Measurements from ENCODE around the gene CBX7. TPM values are rescaled to one million over a fixed set of nuclear protein-coding genes. Genes with fewer than 3 reads are reported as not detected.

CBX7 gene
- total and polyA plus RNA-seq, 2 donors (not counting 1 experiment from before 2014, with no cell fraction given): 2.8 to 14.7 TPM

GRCh38 chr22:39171623-39172264 lies 19.3 kb upstream of the CBX7 start:
- Histone ChIP-seq H3K27me3 (ENCODE audit: control insufficient read depth, insufficient read depth, low read length) (no peaks in the 10 kb centered on the region), H3K27ac (ENCODE audit: insufficient read depth, low read length) (no peak overlapping the region), H4K20me1 (ENCODE audit: control insufficient read depth, extremely low read depth, insufficient read depth, low read length) (no peaks in the 10 kb centered on the region), H3K9me3 (ENCODE audit: control insufficient read depth, insufficient read depth, low read depth, low read length) (no peaks in the 10 kb centered on the region), H2AFZ (ENCODE audit: low read length) (no peak overlapping the region), H3K9ac (ENCODE audit: insufficient read depth, low read length) (no peak overlapping the region), H3K79me2 (ENCODE audit: control insufficient read depth, insufficient read depth, low read length) (no peaks in the 10 kb centered on the region), H3K4me2 (ENCODE audit: extremely low read depth, insufficient read depth, low read length) (no peak overlapping the region), H3K4me3 (replicated peaks in 1 of 4; ENCODE audit: control extremely low read depth in 1 of 4, insufficient read depth in 1 of 4, low read depth in 3 of 4, low read length in 4 of 4) (no peak overlapping the region), H3K4me1 (ENCODE audit: control insufficient read depth, extremely low read depth, insufficient read depth, low read length) (peaks cover 35% of the 10 kb centered on the region), H3K36me3 (ENCODE audit: control insufficient read depth, insufficient read depth, low read length) (no peaks in the 10 kb centered on the region)
- TF ChIP-seq EZH2 (IDR thresholded peaks at IDR 0.05; ENCODE audit: low read length, missing control alignments) (no peak), CTCF (conservative IDR thresholded peaks at IDR 0.05 in 1 of 2, IDR thresholded peaks at IDR 0.05 in 1 of 2; ENCODE audit: low read depth in 1 of 2, low read length in 2 of 2) (no peak)
- DNase-seq (ENCODE audit: low read depth in 2 of 2): no peak

DNA sequence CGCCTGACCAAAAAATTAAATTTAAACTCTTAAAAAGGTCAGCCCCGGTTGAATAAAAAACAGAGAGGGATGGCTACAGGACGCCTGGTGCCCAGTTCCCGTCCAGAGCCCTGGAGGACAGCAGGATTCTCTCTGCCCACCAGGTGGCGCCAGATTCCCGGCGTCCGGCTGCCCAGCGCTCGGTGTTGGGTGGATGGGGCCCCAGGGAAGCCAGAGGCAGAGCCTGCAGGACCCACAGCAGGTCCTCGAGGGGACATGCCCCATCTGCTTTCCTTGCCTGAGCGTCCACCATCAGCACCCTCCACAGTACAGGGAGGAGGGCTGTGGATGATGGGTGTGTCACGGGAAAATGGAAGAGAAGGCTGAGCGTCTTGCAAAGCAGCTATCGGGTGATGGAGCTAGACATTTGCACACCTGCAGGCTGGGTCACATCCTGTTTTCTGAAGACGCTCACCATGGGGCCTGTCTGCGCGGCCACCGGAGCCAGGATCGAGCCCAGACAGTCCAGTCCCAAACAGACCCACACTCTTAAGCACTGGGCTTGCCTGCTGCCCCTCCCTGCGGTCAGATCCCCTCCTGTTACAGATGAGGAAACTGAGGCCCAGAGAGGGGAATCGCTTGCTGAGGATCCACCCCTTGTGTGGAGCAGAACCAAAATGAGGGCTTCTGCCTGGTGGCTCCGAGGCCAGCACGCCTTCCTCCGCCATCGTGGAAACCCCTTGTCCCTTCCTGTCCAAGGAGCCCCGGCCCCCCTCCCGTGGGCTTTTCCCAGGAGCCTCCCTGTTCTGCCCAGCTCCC lies 18.5 kb upstream of the CBX7 start:
- no peak for TF ChIP-seq EZH2 (IDR thresholded peaks at IDR 0.05; ENCODE audit: low read length, missing control alignments)
- TF ChIP-seq CTCF (conservative IDR thresholded peaks at IDR 0.05 in 1 of 2, IDR thresholded peaks at IDR 0.05 in 1 of 2; ENCODE audit: low read depth in 1 of 2, low read length in 2 of 2): peak; percentile 87 to 88
- H2AFZ ChIP-seq (ENCODE audit: low read length): no peak overlapping the region
- no peaks in the 10 kb centered on the region for H3K9me3 ChIP-seq (ENCODE audit: control insufficient read depth, insufficient read depth, low read depth, low read length)
- peak; percentile 43 to 67 for DNase-seq (ENCODE audit: low read depth in 2 of 2)
- H3K36me3 ChIP-seq (ENCODE audit: control insufficient read depth, insufficient read depth, low read length): no peaks in the 10 kb centered on the region
- H3K4me3 ChIP-seq (replicated peaks in 1 of 4; ENCODE audit: control extremely low read depth in 1 of 4, insufficient read depth in 1 of 4, low read depth in 3 of 4, low read length in 4 of 4): no peak overlapping the region
- no peak overlapping the region for H3K4me2 ChIP-seq (ENCODE audit: extremely low read depth, insufficient read depth, low read length)
- no peaks in the 10 kb centered on the region for H3K27me3 ChIP-seq (ENCODE audit: control insufficient read depth, insufficient read depth, low read length)
- H3K27ac ChIP-seq (ENCODE audit: insufficient read depth, low read length): no peak overlapping the region
- peaks cover 29% of the 10 kb centered on the region for H3K4me1 ChIP-seq (ENCODE audit: control insufficient read depth, extremely low read depth, insufficient read depth, low read length)
- H3K79me2 ChIP-seq (ENCODE audit: control insufficient read depth, insufficient read depth, low read length): no peaks in the 10 kb centered on the region
- H4K20me1 ChIP-seq (ENCODE audit: control insufficient read depth, extremely low read depth, insufficient read depth, low read length): no peaks in the 10 kb centered on the region
- H3K9ac ChIP-seq (ENCODE audit: insufficient read depth, low read length): no peak overlapping the region

GRCh38 chr22:39169797-39170466 lies 17.5 kb upstream of the CBX7 start:
- TF ChIP-seq EZH2 (IDR thresholded peaks at IDR 0.05; ENCODE audit: low read length, missing control alignments) (peak; percentile 10), CTCF (conservative IDR thresholded peaks at IDR 0.05 in 1 of 2, IDR thresholded peaks at IDR 0.05 in 1 of 2; ENCODE audit: low read depth in 1 of 2, low read length in 2 of 2) (no peak)
- DNase-seq (ENCODE audit: low read depth in 2 of 2): no peak
- H3K27me3 ChIP-seq (ENCODE audit: control insufficient read depth, insufficient read depth, low read length): no peaks in the 10 kb centered on the region
- peaks cover 18% of the 10 kb centered on the region for H3K4me1 ChIP-seq (ENCODE audit: control insufficient read depth, extremely low read depth, insufficient read depth, low read length)
- H3K4me3 ChIP-seq (replicated peaks in 1 of 4; ENCODE audit: control extremely low read depth in 1 of 4, insufficient read depth in 1 of 4, low read depth in 3 of 4, low read length in 4 of 4): no peak overlapping the region
- H4K20me1 ChIP-seq (ENCODE audit: control insufficient read depth, extremely low read depth, insufficient read depth, low read length): no peaks in the 10 kb centered on the region
- no peak overlapping the region for H2AFZ ChIP-seq (ENCODE audit: low read length)
- no peak overlapping the region for H3K4me2 ChIP-seq (ENCODE audit: extremely low read depth, insufficient read depth, low read length)
- H3K36me3 ChIP-seq (ENCODE audit: control insufficient read depth, insufficient read depth, low read length): no peaks in the 10 kb centered on the region
- no peaks in the 10 kb centered on the region for H3K9me3 ChIP-seq (ENCODE audit: control insufficient read depth, insufficient read depth, low read depth, low read length)
- H3K27ac ChIP-seq (ENCODE audit: insufficient read depth, low read length): no peak overlapping the region
- no peaks in the 10 kb centered on the region for H3K79me2 ChIP-seq (ENCODE audit: control insufficient read depth, insufficient read depth, low read length)
- no peak overlapping the region for H3K9ac ChIP-seq (ENCODE audit: insufficient read depth, low read length)
